ENCODE data around the gene SP110. TPM values are rescaled to one million over a fixed set of nuclear protein-coding genes. Genes with fewer than 3 reads are reported as not detected.

The SP110 gene
- total and polyA plus RNA-seq, 3 donors from 2014 or later: 7.5 to 17.7 (median 15.3) TPM

DNA sequence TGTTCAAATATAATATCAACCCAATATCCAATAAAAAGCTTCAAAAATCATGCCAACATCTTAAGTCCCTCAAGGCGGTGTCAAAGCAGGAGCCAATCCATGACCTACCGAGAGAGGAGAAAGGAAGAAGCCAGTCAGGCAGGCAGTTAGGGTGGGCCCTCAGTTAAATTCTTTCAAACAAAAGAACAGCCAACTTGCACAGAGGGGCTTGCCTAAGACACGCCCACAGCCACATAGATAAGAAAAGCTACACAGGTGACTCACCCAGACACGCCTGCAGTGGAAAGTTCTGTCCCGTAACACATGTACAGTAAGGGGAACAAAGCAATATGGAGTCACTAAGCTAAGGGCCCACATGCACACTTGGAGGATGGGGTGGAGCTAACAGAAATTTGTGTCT, 61.3 kb downstream of the SP110 start:
- Histone ChIP-seq H3K36me3 (ENCODE audit: low read depth, missing control alignments) (no peaks in the 10 kb centered on the region), H3K27ac (no peak overlapping the region), H3K9me3 (no peaks in the 10 kb centered on the region), H3K27me3 (no peaks in the 10 kb centered on the region), H3K4me3 (no peak overlapping the region), H3K4me1 (no peaks in the 10 kb centered on the region)
- intact Hi-C loops (cut with DNase I; ENCODE audit: low total_unique reads): loop anchor here (10.0 kb wide), 1 partner anchor 154 kb away; no protein-coding TSS in a partner anchor
- 88 to 90% methylated on average over 5 of the region's 5 CpGs for WGBS, 2 donors
- no peak for DNase-seq
- no peak for TF ChIP-seq POLR2A (IDR thresholded peaks at IDR 0.05)
- TF ChIP-seq, protein P1, sequence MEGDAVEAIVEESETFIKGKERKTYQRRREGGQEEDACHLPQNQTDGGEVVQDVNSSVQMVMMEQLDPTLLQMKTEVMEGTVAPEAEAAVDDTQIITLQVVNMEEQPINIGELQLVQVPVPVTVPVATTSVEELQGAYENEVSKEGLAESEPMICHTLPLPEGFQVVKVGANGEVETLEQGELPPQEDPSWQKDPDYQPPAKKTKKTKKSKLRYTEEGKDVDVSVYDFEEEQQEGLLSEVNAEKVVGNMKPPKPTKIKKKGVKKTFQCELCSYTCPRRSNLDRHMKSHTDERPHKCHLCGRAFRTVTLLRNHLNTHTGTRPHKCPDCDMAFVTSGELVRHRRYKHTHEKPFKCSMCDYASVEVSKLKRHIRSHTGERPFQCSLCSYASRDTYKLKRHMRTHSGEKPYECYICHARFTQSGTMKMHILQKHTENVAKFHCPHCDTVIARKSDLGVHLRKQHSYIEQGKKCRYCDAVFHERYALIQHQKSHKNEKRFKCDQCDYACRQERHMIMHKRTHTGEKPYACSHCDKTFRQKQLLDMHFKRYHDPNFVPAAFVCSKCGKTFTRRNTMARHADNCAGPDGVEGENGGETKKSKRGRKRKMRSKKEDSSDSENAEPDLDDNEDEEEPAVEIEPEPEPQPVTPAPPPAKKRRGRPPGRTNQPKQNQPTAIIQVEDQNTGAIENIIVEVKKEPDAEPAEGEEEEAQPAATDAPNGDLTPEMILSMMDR (IDR thresholded peaks at IDR 0.05): no peak

DNA sequence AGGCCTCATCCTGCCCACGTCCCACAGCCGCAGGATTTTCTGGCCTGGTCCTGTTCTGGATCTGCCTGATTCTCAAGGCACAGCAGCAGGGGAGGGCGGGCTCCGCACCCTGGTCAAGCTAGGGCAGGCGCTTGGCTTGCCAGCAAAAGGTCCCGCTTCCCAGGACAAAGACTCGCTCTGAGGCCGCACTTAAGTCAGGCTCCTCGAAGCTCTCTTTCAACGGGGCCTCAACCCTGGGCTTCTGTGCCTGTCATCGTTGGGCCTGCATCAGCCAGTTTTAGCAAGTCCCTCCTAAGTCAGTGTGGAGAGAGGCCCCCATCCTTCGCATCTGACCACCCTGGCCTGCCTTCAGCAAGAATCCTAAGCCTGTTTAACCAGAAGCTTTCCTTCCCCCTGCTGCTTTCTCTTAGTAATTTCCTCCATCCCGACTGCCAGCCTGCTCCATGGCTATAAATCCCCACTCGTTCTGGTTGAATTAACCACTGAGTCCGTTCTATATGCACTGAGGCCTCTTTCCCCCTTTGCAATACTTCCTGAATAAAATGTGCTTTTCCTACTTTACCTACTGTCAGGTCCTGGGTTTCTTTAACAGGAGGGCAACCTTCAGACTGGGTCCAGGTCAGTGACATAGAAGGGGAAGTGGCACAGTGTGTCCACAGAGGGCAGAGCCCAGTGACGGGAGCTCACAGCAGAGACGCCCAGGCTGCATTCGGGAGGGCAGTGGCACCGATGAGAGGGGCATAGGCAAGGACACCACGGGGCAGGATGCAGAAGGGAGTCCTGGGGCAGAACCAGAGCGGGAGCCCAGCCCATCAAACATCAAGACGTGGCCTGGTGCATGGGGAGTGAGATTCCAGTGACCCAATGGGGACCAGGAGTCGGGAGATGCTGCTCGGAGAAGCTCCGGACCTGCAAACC, 62.7 kb downstream of the SP110 start:
- intact Hi-C loops (cut with DNase I; ENCODE audit: low total_unique reads): loop anchor here (10.0 kb wide), 1 partner anchor 152 kb away; no protein-coding TSS in a partner anchor
- H3K4me3 ChIP-seq: no peak overlapping the region
- DNase-seq: no peak
- no peak for TF ChIP-seq POLR2A (IDR thresholded peaks at IDR 0.05)
- TF ChIP-seq, protein P1 (IDR thresholded peaks at IDR 0.05): no peak
- H3K27me3 ChIP-seq: no peaks in the 10 kb centered on the region
- H3K36me3 ChIP-seq (ENCODE audit: low read depth, missing control alignments): no peaks in the 10 kb centered on the region
- H3K27ac ChIP-seq: no peak overlapping the region
- H3K9me3 ChIP-seq: no peaks in the 10 kb centered on the region
- WGBS, 2 donors: 90 to 93% methylated on average over 23 to 24 of the region's 25 CpGs
- H3K4me1 ChIP-seq: no peaks in the 10 kb centered on the region

DNA sequence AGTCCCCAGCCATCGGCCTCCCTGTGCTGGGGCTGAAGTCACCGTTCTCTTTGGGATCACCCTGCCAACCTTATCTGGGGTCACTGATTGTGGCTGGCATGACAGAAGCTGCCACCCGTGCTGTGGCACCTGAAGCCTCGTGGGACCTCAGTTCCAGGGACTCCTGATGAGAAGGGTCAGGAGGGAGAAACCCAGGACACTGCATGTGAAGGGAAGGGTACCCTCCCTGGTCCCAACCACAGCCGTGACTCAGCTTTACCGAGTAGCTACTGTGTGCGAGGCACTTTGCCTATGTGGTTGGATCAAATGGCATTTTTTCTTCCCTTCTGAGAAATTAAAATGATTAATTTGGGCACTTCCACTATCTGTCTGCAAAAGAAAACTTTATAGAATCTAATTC, 64.4 kb downstream of the SP110 start:
- H3K36me3 ChIP-seq (ENCODE audit: low read depth, missing control alignments): no peaks in the 10 kb centered on the region
- no peaks in the 10 kb centered on the region for H3K4me1 ChIP-seq
- TF ChIP-seq, protein P1 (IDR thresholded peaks at IDR 0.05): no peak
- no peak for TF ChIP-seq POLR2A (IDR thresholded peaks at IDR 0.05)
- 69 to 76% methylated on average over 7 of the region's 7 CpGs for WGBS, 2 donors
- H3K4me3 ChIP-seq: no peak overlapping the region
- H3K9me3 ChIP-seq: no peaks in the 10 kb centered on the region
- no peaks in the 10 kb centered on the region for H3K27me3 ChIP-seq
- no peak for DNase-seq
- intact Hi-C loops (cut with DNase I; ENCODE audit: low total_unique reads): loop anchor here (10.0 kb wide), 1 partner anchor 151 kb away; no protein-coding TSS in a partner anchor
- no peak overlapping the region for H3K27ac ChIP-seq

DNA sequence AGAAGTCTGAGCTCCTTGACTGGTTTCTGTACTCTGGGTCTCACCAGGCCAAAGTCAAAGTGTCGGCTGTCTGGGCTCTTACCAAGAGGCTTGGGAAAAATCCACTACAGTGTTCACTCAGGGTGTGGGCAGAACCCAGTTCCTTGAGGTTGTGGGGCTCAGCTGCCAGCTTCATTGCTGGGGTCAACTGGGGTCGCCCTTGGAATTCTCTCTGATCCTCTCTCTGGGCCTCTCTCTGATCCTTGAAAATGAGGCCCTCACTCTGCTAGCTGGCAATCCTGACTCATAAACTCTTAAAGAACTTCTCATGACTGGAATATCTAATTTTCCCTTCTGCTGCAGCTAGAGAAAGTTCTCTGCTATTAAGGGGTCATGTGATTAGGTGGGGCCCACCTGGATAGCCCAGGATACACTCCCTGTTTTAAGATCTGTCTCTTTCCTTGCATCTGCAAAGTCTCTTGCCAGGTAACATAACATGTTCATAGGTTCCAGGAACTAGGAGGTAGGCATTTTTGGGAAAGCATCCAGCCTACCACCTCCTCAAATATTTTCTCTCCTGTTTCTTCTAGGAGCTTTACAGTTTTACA, 66.3 kb downstream of the SP110 start:
- no peaks in the 10 kb centered on the region for H3K4me1 ChIP-seq
- H3K4me3 ChIP-seq: no peak overlapping the region
- no peaks in the 10 kb centered on the region for H3K9me3 ChIP-seq
- 35 to 38% methylated on average over 2 of the region's 2 CpGs for WGBS, 2 donors
- intact Hi-C loops (cut with DNase I; ENCODE audit: low total_unique reads): loop anchor here (10.0 kb wide), 1 partner anchor 149 kb away; no protein-coding TSS in a partner anchor
- H3K27me3 ChIP-seq: no peaks in the 10 kb centered on the region
- TF ChIP-seq, protein P1 (IDR thresholded peaks at IDR 0.05): no peak
- TF ChIP-seq POLR2A (IDR thresholded peaks at IDR 0.05): no peak
- no peaks in the 10 kb centered on the region for H3K36me3 ChIP-seq (ENCODE audit: low read depth, missing control alignments)
- no peak for DNase-seq
- H3K27ac ChIP-seq: no peak overlapping the region
